NCI-H1092 (cell line): ENCODE data around the gene RASGRF1.

ENCODE experiments used
- DNase-seq: peaks from one replicate; lab custom pipeline; 2025; lab: John Stamatoyannopoulos, UW

RASGRF1 gene

GRCh38 chr15:78956937-78957336, 133.6 kb downstream of the RASGRF1 start:
- no peak for DNase-seq

- no peak for DNase-seq
Measured at GRCh38 chr15:78955355-78955754, 135.2 kb downstream of the RASGRF1 start.

GRCh38 chr15:78951841-78952238, 138.7 kb downstream of the RASGRF1 start:
- DNase-seq = no peak

GRCh38 chr15:78950902-78951840, 139.4 kb downstream of the RASGRF1 start:
- no peak for DNase-seq

GRCh38 chr15:78950343-78950742, 140.2 kb downstream of the RASGRF1 start:
- DNase-seq = no peak

GRCh38 chr15:78949461-78949860, 141.1 kb downstream of the RASGRF1 start:
- DNase-seq = no peak

- no peak for DNase-seq
Measured at GRCh38 chr15:78947506-78947905, 143.1 kb downstream of the RASGRF1 start.

GRCh38 chr15:78946493-78946892, 144.1 kb downstream of the RASGRF1 start:
- no peak for DNase-seq

GRCh38 chr15:78944669-78945407, 145.7 kb downstream of the RASGRF1 start, which contains the start of gene CTSH:
Gene CTSH, minus strand, starts transcription at chr15:78945046. Its CDS starts 65 bp downstream, at chr15:78944981.
- peak; percentile 26 for DNase-seq

- no peak for DNase-seq
Measured at GRCh38 chr15:78944202-78944625, 146.4 kb downstream of the RASGRF1 start.

- DNase-seq = no peak
Measured at GRCh38 chr15:78943692-78944091, 146.9 kb downstream of the RASGRF1 start.

- DNase-seq = no peak
Measured at GRCh38 chr15:78942741-78943140, 147.8 kb downstream of the RASGRF1 start.

GRCh38 chr15:78938658-78939488, 151.7 kb downstream of the RASGRF1 start:
- no peak for DNase-seq

- DNase-seq = no peak
Measured at GRCh38 chr15:78937132-78937739, 153.3 kb downstream of the RASGRF1 start.

GRCh38 chr15:78934655-78935023, 155.9 kb downstream of the RASGRF1 start:
- DNase-seq = no peak

GRCh38 chr15:78933823-78934654, 156.5 kb downstream of the RASGRF1 start:
- DNase-seq = no peak

- DNase-seq = no peak
Measured at GRCh38 chr15:78933187-78933822, 157.3 kb downstream of the RASGRF1 start.

GRCh38 chr15:78932258-78932808, 158.2 kb downstream of the RASGRF1 start:
- no peak for DNase-seq

GRCh38 chr15:78931439-78932257, 158.9 kb downstream of the RASGRF1 start:
- no peak for DNase-seq
